Body of pancreas (tissue), 4 donors: Measurements from ENCODE around the gene TEX35.
"Not testable (repeated sequence)": the region's sequence is repeated elsewhere in the genome, so short reads cannot be mapped to it uniquely, and the experiment has no call there.

Experiments
- CTCF ChIP-seq, 7 experiments: fragments of 450-650 bp in 4 of 7; fragments of 200-600 bp in 3 of 7; sonication (generic) in 3 of 7; IDR thresholded peaks; one replicate each; pipeline ENCODE4 v1.5.1; 2016 to 2019; ENCODE audit warnings: antibody characterized with exemption in 7 of 7
- POLR2A ChIP-seq, 3 donors: fragments of 450-650 bp; IDR thresholded peaks; one replicate each; pipeline ENCODE4 v1.6.1; 2016; ENCODE audit warnings: antibody characterized with exemption in 3 of 3, mild to moderate bottlenecking in 2 of 3

- TF ChIP-seq CTCF, POLR2A (IDR thresholded peaks at IDR 0.05): not testable (repeated sequence)
Measured at GRCh38 chr1:178555613-178556012, 42.7 kb downstream of the TEX35 start.
